CD4-positive, alpha-beta T cell treated with Interferon alpha-2 for 1 hour (primary cell): ENCODE data around the gene DES.

ENCODE experiments used
- DNase-seq, 2 donors: peaks; one replicate each; pipeline ENCODE4 v3.0.0-alpha.2; 2020 to 2022

Gene DES

DNA sequence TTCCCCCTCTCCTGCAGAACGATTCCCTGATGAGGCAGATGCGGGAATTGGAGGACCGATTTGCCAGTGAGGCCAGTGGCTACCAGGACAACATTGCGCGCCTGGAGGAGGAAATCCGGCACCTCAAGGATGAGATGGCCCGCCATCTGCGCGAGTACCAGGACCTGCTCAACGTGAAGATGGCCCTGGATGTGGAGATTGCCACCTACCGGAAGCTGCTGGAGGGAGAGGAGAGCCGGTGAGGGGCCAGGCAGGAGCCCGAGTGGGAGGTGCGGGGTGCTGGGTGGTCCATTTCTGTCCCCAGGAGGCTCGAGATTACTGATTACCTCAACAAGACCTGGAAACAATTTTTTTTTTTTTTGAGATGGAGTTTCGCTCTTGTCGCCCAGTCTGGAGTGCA, 3.1 kb downstream of the DES start:
- DNase-seq: no peak

DNA sequence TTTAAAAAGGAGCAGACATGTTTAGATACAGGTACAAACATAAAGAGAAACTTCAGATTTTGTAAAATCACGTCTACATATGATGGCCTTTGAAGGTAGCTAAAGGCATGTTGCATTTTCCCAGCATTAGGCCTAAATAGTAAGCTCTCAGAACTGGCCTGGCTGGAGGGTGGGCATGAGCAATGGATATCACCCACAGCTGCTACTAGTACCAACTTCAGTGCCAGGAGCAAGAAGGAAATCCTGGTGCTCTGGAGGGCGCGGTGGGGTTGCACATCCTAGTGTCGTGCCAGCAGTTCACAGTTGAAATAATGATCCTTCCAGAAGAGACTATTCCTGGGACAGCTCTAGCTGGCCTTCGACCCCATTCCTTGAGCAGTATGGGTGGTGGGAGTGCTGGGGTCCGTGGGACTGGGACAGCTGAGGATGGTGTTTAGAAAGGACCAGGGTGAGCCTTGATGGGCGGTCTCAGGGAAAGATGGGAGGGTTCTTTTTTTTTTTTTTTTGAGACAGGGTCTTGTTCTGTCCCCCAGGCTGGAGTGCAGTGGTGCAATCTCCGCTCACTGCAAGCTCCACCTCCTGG, 4.9 kb downstream of the DES start:
- no peak for DNase-seq

DNA sequence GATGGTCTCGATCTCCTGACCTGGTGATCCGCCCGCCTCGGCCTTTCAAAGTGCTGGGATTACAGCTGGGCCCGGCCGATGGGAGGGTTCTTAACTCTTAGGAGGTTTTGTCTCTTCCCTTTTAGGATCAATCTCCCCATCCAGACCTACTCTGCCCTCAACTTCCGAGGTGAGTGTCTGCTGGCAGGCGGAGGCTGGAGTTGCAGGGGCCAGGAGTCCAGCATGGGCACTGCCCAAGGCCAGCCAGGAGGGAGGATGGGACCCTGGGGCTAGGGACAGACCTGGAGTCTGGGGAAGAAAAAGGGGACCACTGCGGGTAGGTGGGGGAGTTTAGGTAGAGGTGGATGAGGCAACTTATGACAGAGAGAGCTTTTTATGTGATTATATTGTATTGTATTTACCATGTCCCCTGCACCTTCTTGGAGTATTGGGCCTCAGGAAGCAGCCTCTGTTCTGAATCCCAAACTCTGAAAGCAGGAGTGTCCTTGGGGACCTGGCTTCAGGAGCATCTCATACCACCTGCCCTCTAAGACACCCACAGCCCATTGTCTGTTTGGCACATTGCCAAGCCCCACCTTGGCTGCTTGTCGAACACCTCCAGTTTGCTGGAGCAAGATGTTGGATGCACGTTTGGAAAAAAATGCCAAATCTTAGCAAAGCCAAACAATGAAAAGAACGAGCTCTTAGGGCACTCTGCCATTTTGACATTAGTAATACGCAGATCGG, 5.6 kb downstream of the DES start:
- no peak for DNase-seq

DNA sequence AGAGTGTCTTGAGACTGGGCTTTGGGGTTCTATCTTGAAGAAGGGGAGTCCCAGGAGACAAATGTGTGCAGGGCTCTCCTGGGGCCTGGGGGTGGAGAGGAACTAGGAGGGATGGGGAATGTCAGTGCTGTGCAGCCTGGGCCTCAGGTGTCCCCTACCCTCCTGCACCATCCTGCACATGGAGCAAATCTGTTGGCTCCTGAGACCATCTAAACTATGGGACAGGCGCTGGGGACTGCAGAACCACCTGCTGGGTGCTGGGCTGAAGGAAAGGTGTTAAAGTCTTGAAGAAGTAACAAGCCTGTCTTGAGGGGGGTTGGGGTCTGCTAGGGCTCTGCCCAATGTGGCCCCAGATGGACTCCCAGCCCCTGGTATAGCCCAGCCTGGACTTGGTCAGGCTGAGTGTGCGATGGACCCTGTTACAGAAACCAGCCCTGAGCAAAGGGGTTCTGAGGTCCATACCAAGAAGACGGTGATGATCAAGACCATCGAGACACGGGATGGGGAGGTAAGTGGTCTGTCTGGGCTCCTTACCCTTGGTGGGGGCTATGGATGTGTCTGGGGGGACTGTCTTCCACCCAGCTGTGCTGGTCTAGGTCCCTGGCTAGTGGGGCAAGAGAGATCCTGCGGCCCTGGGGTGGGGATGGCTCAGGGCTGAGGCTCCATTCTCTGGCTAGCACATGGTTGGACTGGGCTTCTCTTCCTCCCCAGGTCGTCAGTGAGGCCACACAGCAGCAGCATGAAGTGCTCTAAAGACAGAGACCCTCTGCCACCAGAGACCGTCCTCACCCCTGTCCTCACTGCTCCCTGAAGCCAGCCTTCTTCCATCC, 7.3 kb downstream of the DES start:
- DNase-seq: no peak

DNA sequence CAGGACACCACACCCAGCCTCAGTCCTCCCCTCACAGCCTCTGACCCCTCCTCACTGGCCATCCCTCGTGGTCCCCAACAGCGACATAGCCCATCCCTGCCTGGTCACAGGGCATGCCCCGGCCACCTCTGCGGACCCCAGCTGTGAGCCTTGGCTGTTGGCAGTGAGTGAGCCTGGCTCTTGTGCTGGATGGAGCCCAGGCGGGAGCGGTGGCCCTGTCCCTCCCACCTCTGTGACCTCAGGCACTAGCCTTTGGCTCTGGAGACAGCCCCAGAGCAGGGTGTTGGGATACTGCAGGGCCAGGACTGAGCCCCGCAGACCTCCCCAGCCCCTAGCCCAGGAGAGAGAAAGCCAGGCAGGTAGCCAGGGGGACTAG, 7.9 kb downstream of the DES start:
- DNase-seq: no peak

DNA sequence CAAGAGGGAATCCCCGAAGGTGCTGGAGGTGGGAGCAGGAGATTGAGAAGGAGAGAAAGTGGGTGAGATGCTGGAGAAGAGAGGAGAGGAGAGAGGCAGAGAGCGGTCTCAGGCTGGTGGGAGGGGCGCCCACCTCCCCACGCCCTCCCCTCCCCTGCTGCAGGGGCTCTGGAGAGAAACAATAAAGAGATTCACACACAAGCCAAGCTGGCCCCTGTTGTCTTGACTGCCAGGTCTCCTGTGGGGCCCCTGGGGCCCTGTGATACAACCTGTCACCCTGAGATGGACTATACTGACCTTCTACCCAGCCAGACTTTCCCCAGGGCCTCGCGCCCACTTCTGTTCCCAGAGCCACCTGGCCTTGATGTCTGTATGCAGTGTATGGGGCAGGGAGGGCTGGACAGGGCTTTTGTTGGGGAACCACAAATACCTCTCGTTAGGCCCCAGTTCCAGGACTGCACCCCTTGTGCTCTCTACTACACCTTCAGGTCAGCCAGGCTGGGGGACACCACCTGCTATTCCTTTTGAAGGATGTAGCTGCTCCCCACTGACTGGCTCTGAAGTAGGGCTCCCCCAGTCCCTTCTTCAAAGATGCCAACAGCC, 8.5 kb downstream of the DES start:
- no peak for DNase-seq

DNA sequence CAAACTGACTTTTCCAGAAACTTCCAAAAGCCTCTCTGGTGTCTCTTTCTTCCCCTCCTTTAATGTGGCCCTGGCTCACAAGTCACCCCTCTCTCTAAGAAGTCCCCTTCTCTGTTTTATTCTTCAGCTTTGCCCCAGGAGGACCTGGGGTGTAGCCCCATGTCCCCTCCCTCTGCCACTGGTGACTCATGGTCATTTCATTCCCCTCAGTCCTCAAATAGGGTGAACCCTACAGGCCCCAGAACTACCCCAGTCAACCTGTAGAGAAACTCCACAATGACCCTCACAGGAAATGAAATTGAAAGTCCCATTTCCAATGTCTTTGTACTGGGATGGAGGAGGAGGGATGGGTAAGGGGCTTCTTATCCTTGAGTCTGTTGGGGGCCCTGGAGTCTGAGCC, 10.3 kb downstream of the DES start:
- DNase-seq: no peak

DNA sequence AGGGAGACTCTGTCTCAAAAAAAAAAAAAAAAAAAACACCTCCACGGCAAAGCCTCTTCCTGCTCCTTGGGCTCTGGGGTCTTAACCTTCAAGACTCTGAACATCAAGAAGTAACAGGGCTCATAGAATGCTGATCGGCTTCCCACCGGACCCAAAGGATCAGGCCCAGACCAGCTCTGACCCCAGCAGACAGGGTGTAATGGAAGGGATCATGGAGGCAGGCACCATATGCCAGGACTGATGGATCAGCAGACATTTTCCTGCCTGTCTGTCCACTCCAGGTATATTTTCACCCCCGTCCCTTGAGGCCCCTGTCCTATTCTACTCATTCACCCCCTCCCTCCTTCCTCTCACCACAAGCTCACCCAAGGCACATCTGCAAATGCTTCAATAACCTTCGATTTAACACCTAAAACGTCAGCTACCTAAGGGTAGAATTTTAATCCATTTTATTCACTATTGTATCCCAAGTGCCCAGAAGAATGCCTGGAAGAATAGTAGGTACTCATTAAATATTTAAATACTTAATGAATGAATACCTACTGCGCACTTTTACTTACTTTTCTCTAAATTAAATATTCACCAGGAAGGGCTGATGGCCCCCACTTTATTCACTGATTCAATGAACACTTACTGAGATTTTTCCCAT, 11.9 kb downstream of the DES start:
- DNase-seq: no peak

DNA sequence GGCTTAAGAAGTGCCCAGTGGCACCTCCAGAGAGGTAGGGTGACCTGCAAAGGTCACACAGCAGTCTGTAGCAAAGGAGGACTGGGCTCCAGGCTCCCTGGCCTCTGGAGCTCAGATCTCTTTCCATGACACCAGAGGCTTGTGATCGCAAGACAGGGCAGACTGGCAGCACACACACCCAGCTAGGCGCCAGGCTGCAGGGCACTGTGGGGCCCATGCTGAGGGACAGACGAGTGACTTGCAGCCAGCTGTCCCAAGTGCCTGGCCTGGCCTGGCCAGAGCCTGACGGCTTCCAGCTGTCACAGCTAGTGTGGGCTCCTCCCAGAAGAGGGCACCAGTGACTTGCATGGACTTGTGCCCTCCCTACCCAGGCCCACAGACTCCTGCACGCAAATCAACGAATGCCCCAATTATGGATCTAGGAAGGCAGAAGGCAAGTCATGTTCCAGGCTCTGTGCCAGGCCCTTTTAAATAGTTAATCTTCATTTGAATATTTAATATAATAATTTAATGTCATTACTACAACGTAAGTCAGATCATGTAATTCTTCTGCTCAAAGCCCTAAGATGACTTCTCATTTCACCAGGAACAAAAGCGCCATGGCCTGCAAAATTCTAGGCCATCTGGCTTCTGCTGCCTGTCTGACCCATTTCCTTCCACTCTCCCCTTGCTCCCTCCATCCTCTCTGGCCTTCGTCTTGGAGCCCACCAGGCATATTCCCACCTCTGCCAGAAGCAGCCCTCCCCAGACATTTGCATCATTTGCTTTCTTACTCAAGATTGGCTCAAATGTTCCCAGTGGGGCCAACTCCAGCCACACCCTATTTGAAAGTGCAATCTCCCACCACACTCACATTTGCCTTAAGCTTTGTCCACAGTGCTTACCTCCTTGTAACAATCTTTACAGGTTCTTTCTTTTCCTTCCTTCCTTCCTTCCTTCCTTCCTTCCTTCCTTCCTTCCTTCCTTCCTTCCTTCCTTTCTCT, 12.7 kb downstream of the DES start:
- DNase-seq: no peak

DNA sequence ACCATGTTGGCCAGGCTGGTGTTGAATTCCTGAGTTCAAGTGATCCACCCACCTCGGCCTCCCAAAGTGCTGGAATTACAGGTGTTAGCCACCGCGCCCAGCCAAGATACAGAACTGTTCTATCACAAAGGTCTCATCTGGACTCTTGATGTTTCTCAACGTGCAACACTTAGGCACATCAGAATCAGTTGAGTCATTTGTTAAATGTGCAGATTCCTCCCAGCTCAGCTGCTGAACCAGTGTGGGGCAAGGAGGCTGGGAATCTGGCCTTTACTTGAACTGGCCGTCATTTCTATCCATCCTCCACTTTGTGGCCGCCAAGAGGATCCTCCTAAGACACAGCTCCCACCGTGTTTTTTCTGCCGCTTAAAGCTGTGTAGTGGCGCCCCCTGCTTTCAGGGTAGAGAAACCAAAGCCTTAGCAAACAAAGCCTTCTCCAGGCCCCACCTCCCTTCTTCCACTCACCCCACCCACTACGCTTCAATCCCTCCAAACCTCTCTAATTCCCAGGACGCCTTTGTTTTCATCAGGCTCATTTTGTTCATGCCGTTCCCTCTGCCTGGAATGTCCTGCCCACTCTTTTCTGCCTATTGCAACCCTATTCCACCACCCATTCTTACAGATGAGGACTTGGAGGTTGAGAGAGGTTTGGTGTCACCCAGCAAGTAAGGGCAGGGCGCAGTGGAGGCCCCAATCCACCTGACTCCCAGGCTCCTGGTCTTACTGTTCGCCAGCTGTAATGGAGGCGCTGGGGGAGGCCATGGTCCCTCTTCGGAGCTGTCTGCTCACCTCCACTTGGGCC, 15.7 kb downstream of the DES start:
- DNase-seq: peak in 1 of 2 donors; percentile 16

DNA sequence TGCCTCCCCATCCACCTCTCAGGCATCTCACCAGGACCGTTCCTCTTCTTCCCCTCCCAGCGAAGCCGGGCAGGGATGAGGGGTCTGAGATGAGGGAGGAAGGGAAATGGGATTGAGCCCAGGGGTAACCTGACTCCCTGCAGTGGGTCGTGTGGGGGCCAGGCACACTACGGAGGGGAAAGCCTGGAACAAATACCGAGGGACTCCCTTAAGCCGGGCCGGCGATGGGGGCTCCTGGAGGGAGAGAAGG, 16.2 kb downstream of the DES start:
- no peak for DNase-seq

DNA sequence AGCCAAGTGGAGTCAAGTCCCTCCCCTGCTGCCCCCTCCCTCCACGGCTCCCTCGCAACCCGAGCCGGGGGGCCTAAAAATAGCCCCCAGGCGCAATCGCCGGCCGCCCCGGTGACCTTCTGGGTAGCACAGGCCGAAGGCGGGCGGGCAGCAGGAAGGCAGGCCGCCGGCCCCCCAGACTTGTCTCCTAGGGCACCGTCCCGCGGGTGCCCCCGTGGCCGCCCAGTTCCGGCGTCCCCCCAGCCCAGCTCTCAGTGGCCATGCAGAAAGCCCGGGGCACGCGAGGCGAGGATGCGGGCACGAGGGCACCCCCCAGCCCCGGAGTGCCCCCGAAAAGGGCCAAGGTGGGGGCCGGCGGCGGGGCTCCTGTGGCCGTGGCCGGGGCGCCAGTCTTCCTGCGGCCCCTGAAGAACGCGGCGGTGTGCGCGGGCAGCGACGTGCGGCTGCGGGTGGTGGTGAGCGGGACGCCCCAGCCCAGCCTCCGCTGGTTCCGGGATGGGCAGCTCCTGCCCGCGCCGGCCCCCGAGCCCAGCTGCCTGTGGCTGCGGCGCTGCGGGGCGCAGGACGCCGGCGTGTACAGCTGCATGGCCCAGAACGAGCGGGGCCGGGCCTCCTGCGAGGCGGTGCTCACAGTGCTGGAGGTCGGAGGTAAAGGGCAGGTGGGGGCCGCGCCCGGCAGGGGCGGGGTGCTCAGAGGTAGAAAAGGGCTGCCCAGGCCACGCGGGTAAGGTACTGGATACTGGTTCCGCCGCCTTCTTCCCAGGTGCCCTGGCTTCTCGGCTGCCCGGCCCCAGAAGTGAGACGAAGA, 16.7 kb downstream of the DES start, which contains the start of gene SPEG:
SPEG (plus strand) TSS at position 126 of the 808 bp plus-strand sequence; CDS start at position 261, 135 bp downstream.
- no peak for DNase-seq

DNA sequence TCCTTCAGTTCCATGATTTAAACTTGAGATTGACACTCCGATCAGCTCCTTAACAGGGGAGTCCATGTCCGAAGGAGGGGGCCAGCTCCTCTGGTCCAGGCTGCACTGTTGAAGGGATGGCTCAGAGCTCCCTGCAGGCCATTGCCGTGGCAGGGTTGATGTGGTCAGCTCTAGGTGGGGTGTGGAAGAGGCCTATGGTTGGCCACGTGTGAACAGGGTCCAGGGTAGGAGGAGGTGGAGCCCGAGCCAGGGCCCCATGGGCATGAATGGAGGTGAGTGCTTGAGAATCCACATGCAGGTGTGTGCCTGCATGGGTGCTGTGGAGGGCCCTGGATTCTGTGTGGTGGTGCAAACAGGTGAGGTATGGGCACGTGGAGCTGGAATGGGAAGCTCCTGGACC, 17.5 kb downstream of the DES start:
- DNase-seq: no peak

DNA sequence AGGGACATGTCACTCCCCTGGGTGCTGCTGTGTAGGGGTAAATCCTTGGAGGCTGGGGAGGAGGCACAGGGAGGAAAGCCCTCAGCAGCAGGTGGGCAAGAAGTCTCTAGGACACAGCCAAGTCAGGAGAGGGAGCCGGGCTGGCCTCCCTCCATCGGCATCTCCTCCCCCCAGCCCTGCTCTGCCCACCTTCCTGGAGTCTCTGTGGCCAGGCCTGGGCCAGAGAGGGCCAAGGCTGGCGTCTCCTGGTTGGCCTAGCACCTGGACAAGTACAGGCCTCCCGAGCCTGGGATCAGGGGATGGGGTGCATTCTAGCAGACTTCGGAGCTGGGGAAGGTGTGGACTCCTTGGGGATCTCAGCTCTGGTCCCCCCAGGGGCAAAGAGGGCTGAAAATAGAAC, 18.3 kb downstream of the DES start:
- DNase-seq: no peak

DNA sequence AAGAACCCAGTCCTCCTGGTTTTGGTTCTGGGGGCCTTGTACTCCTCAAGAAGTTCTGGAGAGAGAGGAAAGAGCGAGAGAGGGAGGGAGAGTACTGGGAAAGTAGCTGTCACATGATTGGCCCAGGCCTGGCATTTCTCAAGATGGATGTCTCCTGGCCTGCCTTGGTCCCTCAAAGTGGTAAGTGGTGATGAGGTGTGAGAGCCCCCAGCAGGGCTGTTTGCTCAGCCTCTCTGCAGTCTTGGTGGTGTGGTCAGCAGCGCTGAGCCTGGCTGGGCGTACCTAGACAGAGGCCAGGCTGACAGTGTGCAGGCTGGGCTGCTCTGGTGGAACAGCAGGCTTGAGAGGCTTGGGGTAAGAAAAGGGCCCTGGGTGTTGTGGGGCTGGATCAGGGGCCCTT, 19.0 kb downstream of the DES start:
- DNase-seq: no peak

DNA sequence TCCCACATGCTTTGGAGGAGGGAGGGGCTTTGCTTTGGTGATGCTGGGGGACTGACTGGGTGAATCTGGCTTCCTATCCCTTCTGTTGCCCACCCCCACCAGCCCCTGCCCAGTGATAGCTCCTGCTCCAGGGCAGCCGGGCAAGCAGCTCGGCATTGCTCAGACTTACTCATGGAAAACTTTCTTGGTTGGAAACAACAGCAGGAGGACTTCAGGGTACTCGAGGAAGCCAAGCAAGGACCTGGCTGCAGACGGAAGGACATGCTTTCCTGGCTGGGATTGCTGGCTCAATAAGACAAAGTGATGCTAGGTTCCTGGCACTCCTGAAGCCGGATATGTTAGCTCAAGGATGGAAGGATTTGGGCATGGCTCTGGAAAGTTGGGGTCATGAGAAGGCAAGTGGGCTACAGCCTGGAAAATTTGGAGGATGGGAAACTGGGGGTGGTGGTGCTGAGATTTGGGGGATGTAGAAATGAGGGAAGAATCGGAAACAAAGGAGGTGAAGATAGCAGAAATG, 19.6 kb downstream of the DES start:
- DNase-seq: no peak

DNA sequence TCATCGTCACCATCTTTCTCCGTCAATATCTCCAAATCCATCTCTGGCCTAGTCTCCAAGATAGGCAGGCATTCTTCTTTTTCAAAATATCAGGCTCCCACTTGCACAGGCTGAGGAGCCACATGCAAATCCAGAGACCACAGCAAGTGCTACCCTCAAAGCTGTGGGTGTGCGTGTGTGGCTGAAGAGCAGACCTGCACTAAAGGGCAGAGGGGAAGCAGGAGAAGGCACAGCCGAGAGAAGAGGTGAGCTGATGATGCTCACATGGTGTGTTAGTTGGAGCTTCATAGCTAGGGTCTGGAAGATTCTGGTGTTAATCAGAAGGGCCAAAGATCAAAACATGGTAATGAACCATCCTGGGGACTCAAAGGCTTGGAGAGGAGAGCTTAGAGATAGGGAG, 20.3 kb downstream of the DES start:
- no peak for DNase-seq

DNA sequence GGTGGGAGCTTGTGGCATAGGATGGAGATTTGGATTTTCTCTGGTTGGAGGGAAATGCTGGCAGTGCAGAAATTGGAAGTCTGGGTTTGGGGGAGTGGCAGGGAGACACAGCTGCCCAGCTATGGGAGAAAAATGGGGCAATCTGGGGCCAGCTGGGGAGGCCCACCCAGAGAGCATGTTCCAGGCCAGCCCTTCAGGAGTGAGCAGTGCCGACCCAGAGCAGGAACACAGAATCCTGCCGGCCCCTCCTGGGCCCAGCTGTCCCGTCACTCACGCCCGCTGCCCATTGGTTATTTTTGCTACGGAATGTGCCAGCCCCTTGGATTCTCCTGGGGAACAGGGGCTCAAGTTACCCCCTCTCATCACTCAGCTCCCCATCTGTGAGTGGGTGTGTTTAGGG, 21.3 kb downstream of the DES start:
- no peak for DNase-seq

DNA sequence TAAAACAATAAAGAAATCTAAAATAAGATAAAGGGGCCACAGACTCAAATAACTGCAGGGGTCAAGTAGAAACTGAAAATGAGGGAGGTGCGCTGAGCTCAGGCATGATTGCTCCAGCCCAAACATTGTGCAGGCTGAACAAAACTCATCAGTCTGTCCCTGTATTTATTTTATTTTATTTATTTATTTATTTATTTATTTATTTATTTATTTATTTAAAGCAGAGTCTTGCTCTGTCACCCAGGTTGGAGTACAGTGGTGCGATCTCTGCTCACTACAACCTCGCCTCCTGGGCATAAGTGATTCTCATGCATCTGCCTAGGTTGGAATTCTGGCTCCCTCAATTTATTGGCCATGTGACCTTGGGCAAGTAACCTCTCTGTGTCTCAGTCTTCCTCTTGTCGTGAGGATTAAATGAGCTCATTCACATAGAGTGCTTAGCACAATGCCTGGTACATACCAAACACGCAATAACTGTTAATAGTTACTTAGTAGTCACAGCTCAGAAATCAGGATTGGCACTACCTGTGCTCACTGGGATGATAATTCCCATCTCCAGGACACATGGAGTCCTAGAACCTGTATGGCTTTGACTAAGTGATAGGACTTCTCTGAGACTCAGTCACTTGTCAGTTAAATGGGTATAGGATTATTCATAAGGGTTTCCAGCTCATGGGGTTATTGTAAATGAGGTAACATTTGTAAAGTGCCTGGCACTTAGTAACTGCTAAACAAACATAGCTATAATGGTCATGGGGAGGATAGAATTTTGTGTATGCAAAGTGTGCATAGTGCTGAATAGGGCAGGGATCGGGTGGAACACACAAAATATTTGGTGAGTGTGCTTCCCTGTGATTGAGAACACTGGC, 22.4 kb downstream of the DES start:
- no peak for DNase-seq
